22Rv1 (cell line): ENCODE results near the gene CFAP61.

Source experiments
- ZFX ChIP-seq: fragments of 450-650 bp; IDR thresholded peaks from 2 replicates; pipeline ENCODE4 v1.6.1; 2017; ENCODE audit warnings: antibody characterized with exemption, borderline replicate concordance
- TF ChIP-seq, protein P1 (sequence below): fragments of 450-650 bp; IDR thresholded peaks from 2 replicates; pipeline ENCODE4 v1.5.1; 2017; ENCODE audit warnings: mild to moderate bottlenecking

DNA sequence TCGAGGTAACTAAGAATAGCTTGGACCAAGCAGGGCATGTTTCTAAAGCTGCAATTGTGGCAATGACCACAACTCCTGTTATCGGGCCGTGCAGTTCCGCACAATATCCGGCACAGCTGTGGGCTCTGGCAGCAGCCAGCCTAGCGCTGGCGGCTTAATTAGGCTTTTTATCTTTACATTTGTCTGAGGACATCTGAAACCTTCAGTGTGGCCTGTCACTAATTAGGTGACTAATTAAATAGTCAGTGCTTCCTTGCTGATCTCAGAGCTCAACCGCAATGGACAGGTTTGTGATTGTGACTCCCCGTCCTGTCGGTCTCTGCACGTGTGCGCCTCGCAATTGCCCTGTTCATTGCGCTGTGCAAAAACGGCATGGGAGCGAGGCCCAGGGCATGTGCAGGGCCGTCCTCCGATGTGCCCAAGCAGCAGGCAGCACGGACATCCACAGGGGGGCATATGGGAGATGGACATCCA, 180.7 kb downstream of the CFAP61 start:
- TF ChIP-seq, protein P1, sequence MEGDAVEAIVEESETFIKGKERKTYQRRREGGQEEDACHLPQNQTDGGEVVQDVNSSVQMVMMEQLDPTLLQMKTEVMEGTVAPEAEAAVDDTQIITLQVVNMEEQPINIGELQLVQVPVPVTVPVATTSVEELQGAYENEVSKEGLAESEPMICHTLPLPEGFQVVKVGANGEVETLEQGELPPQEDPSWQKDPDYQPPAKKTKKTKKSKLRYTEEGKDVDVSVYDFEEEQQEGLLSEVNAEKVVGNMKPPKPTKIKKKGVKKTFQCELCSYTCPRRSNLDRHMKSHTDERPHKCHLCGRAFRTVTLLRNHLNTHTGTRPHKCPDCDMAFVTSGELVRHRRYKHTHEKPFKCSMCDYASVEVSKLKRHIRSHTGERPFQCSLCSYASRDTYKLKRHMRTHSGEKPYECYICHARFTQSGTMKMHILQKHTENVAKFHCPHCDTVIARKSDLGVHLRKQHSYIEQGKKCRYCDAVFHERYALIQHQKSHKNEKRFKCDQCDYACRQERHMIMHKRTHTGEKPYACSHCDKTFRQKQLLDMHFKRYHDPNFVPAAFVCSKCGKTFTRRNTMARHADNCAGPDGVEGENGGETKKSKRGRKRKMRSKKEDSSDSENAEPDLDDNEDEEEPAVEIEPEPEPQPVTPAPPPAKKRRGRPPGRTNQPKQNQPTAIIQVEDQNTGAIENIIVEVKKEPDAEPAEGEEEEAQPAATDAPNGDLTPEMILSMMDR: no peak
- no peak for TF ChIP-seq ZFX
